ENCODE measurements around the gene SKI.

GRCh38 chr1:2307064-2307605, 79.0 kb downstream of the SKI start:
- TF ChIP-seq SMC3 (conservative IDR thresholded peaks at IDR 0.05; ENCODE audit: insufficient read depth, low read depth, low read length) (no peak), ZNF282 (CRISPR knock-in tag; IDR thresholded peaks at IDR 0.05) (no peak), TCF7L2 (IDR thresholded peaks at IDR 0.05; ENCODE audit: low read depth, low read length) (no peak), ATF6 (CRISPR knock-in tag; IDR thresholded peaks at IDR 0.05) (no peak), JUND (IDR thresholded peaks at IDR 0.05; ENCODE audit: borderline replicate concordance, low read depth, low read length) (no peak), JUND (tag; IDR thresholded peaks at IDR 0.05; ENCODE audit: borderline replicate concordance, low read depth, low read length) (no peak), MXI1 (IDR thresholded peaks at IDR 0.05; ENCODE audit: low read depth, low read length) (no peak), ZBTB7A (IDR thresholded peaks at IDR 0.05; ENCODE audit: borderline replicate concordance, control insufficient read depth, low read depth, low read length) (no peak), NONO (IDR thresholded peaks at IDR 0.05; ENCODE audit: low read depth in 2 of 2, low read length in 1 of 2) (no peak)

Measured in K562 (cell line).